ENCODE measurements around the gene FKBP9. TPM values are rescaled to one million over a fixed set of nuclear protein-coding genes. Genes with fewer than 3 reads are reported as not detected.

The FKBP9 gene
- total and polyA plus RNA-seq, 2 donors (not counting 3 experiments of a cell fraction or from before 2014, with no cell fraction given), result 88.7 to 124 TPM

DNA sequence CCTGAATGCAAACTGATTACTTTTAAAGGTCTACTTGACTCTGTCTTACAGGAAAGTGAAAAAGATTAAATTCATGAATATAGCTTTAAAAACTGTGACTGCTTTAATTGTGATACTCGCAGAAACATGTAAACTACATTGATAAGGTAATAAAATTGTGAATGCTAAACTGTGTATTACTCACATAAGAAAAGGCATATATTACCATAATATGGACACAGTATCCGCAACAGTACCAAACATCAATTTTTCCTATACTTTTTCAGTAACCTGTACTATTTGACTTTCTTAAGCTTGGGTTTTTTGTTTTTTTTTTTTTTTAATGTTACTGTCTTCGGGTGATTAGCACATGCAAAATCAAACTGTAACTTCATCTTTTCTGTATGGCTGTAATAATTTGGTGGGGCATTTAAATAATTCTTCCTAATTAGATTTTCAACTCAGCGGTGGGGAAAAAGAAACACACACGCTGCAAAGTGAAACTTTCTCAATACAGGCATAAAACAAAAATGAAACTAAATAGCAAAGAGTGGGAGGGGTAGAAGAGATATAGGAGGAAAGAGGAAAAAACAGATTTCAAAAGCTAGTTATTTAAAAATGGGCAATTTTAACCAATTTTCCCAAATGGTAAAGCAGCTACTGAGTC lies 82.1 kb downstream of the FKBP9 start:
- Histone ChIP-seq H3K4me1 (ENCODE audit: control insufficient read depth, extremely low read depth, insufficient read depth, low read length) (peaks cover 13% of the 10 kb centered on the region), H3K4me3 (replicated peaks in 1 of 3; ENCODE audit: insufficient read depth in 1 of 3, low read depth in 1 of 3, low read length in 3 of 3) (peak overlapping the region; percentile 28 to 93 (median 84)), H3K79me2 (ENCODE audit: control insufficient read depth, insufficient read depth, low read length) (peaks cover 71% of the 10 kb centered on the region), H4K20me1 (replicated peaks; ENCODE audit: control insufficient read depth, extremely low read depth, insufficient read depth, low read length) (peaks cover 2% of the 10 kb centered on the region), H3K27ac (ENCODE audit: insufficient read depth, low read depth, low read length) (peak overlapping the region; percentile 38), H3K36me3 (ENCODE audit: control insufficient read depth in 2 of 2, extremely low read depth in 1 of 2, insufficient read depth in 2 of 2, low read length in 2 of 2) (no peaks in the 10 kb centered on the region), H3K9me3 (replicated peaks; ENCODE audit: control insufficient read depth, insufficient read depth, low read length) (no peaks in the 10 kb centered on the region), H3K27me3 (ENCODE audit: control insufficient read depth in 2 of 2, insufficient read depth in 2 of 2, low read length in 2 of 2) (no peaks in the 10 kb centered on the region), H3K9me1 (replicated peaks; ENCODE audit: control insufficient read depth, extremely low read depth, insufficient read depth, low read length) (no peaks in the 10 kb centered on the region), H2AFZ (ENCODE audit: low read depth, low read length) (no peak overlapping the region), H3K4me2 (ENCODE audit: insufficient read depth, low read length) (peak overlapping the region; percentile 100), H3K9ac (replicated peaks; ENCODE audit: extremely low read depth, insufficient read depth, low read length) (peak overlapping the region; percentile 60)
- dilution Hi-C loops (cut with MboI; ENCODE audit: extremely low pct_ligation_motif_present, low sequenced_read_pairs) (no loop called here), intact Hi-C loops (cut with micrococcal nuclease) (loop anchor here (1.0 to 2.0 kb wide), 2 partner anchors 23 to 41 kb away; partner anchors contain the start of gene NT5C3A)
- BruUV-seq (replicated peaks), result no TSS peak
- POLR2A ChIA-PET, result interaction anchor here (0.7 kb wide), 1 partner anchor 23 kb away, joined by 4 read pairs; the partner anchor contains the start of gene NT5C3A
- TF ChIP-seq, protein P1, sequence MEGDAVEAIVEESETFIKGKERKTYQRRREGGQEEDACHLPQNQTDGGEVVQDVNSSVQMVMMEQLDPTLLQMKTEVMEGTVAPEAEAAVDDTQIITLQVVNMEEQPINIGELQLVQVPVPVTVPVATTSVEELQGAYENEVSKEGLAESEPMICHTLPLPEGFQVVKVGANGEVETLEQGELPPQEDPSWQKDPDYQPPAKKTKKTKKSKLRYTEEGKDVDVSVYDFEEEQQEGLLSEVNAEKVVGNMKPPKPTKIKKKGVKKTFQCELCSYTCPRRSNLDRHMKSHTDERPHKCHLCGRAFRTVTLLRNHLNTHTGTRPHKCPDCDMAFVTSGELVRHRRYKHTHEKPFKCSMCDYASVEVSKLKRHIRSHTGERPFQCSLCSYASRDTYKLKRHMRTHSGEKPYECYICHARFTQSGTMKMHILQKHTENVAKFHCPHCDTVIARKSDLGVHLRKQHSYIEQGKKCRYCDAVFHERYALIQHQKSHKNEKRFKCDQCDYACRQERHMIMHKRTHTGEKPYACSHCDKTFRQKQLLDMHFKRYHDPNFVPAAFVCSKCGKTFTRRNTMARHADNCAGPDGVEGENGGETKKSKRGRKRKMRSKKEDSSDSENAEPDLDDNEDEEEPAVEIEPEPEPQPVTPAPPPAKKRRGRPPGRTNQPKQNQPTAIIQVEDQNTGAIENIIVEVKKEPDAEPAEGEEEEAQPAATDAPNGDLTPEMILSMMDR (IDR thresholded peaks at IDR 0.05; ENCODE audit: extremely low read depth in 1 of 2, insufficient read depth in 1 of 2, low read depth in 1 of 2, low read length in 2 of 2), result no peak
- FAIRE-seq (no peak), DNase-seq (ENCODE audit: low read depth, low spot score) (peak; percentile 58)
- CTCF ChIA-PET, result interaction anchor here (0.7 to 2.7 kb wide), 7 partner anchors 10 to 239 kb away, joined by 3 to 8 read pairs (median 6); no protein-coding TSS in a partner anchor

DNA sequence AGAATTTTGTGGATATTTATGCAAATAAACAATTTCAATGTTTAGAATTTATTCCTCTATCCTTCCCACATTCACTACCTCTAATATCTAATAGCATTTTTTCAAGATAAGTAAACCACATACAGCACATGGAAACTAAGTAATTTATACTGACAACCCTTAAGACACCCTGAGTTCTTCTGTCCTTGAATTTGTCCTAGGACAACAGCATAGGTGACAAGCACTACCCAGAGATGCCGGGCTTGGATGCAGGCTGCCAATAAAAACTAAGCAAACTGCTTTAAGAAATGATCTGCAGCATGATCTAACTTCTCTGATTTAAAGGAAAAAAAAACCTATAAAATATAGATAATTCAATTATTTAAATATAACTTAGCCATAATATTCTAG lies 82.7 kb downstream of the FKBP9 start:
- Histone ChIP-seq H2AFZ (ENCODE audit: low read depth, low read length) (no peak overlapping the region), H3K79me2 (ENCODE audit: control insufficient read depth, insufficient read depth, low read length) (peaks cover 73% of the 10 kb centered on the region), H3K27me3 (ENCODE audit: control insufficient read depth in 2 of 2, insufficient read depth in 2 of 2, low read length in 2 of 2) (no peaks in the 10 kb centered on the region), H3K27ac (ENCODE audit: insufficient read depth, low read depth, low read length) (peak overlapping the region; percentile 38), H3K4me2 (ENCODE audit: insufficient read depth, low read length) (peak overlapping the region; percentile 100), H3K4me1 (ENCODE audit: control insufficient read depth, extremely low read depth, insufficient read depth, low read length) (peaks cover 8% of the 10 kb centered on the region), H3K4me3 (replicated peaks in 1 of 3; ENCODE audit: insufficient read depth in 1 of 3, low read depth in 1 of 3, low read length in 3 of 3) (peak overlapping the region; percentile 28 to 93 (median 84)), H3K36me3 (ENCODE audit: control insufficient read depth in 2 of 2, extremely low read depth in 1 of 2, insufficient read depth in 2 of 2, low read length in 2 of 2) (no peaks in the 10 kb centered on the region), H3K9ac (replicated peaks; ENCODE audit: extremely low read depth, insufficient read depth, low read length) (peak overlapping the region; percentile 60), H4K20me1 (replicated peaks; ENCODE audit: control insufficient read depth, extremely low read depth, insufficient read depth, low read length) (peaks cover 2% of the 10 kb centered on the region), H3K9me1 (replicated peaks; ENCODE audit: control insufficient read depth, extremely low read depth, insufficient read depth, low read length) (no peaks in the 10 kb centered on the region), H3K9me3 (replicated peaks; ENCODE audit: control insufficient read depth, insufficient read depth, low read length) (no peaks in the 10 kb centered on the region)
- CTCF ChIA-PET, result interaction anchor here (0.7 to 2.7 kb wide), 8 partner anchors 10 to 239 kb away, joined by 3 to 8 read pairs (median 6); no protein-coding TSS in a partner anchor
- TF ChIP-seq, protein P1 (IDR thresholded peaks at IDR 0.05; ENCODE audit: extremely low read depth in 1 of 2, insufficient read depth in 1 of 2, low read depth in 1 of 2, low read length in 2 of 2), result no peak
- TF ChIP-seq FOS (IDR thresholded peaks at IDR 0.05; ENCODE audit: borderline replicate concordance, insufficient read depth, low read length) (no peak), EZH2 (IDR thresholded peaks at IDR 0.05; ENCODE audit: borderline replicate concordance, low read depth, low read length, severe bottlenecking) (no peak), POLR2AphosphoS5 (IDR thresholded peaks at IDR 0.05; ENCODE audit: insufficient read depth, low read depth, low read length) (no peak), GATA2 (IDR thresholded peaks at IDR 0.05; ENCODE audit: insufficient read depth, insufficient read length, low read depth, low read length) (no peak), JUN (IDR thresholded peaks at IDR 0.05; ENCODE audit: borderline replicate concordance, insufficient read depth, insufficient read length, low read depth) (no peak), POLR2A (IDR thresholded peaks at IDR 0.05; ENCODE audit: low read depth, low read length) (no peak), MYC (IDR thresholded peaks at IDR 0.05; ENCODE audit: low read depth, low read length) (no peak)
- TF ChIP-seq, protein P2, sequence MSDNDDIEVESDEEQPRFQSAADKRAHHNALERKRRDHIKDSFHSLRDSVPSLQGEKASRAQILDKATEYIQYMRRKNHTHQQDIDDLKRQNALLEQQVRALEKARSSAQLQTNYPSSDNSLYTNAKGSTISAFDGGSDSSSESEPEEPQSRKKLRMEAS (IDR thresholded peaks at IDR 0.05; ENCODE audit: insufficient read depth, insufficient read length), result no peak
- intact Hi-C loops (cut with micrococcal nuclease) (loop anchor here (1.0 to 2.0 kb wide), 2 partner anchors 22 to 41 kb away; partner anchors contain the start of gene NT5C3A), dilution Hi-C loops (cut with MboI; ENCODE audit: extremely low pct_ligation_motif_present, low sequenced_read_pairs) (no loop called here)
- POLR2A ChIA-PET, result interaction anchor here (0.7 kb wide), 1 partner anchor 23 kb away, joined by 4 read pairs; the partner anchor contains the start of gene NT5C3A
- no TSS peak for BruUV-seq (replicated peaks)
- DNase-seq (ENCODE audit: low read depth, low spot score) (no peak), FAIRE-seq (no peak)

All from endothelial cell of umbilical vein (primary cell).